ENCODE data around the gene ALDH1B1.

Gene ALDH1B1

GRCh38 chr9:38361473-38361850 is 31.0 kb upstream of the ALDH1B1 start:
- Histone ChIP-seq H3K9ac (ENCODE audit: low read depth in 1 of 2, low read length in 2 of 2) (no peak overlapping the region), H3K4me1 (ENCODE audit: control insufficient read depth in 1 of 2, insufficient read depth in 2 of 2, low read length in 2 of 2) (no peaks in the 10 kb centered on the region), H3K27ac (ENCODE audit: low read depth, low read length) (no peak overlapping the region), H3K27me3 (ENCODE audit: control insufficient read depth in 1 of 2, insufficient read depth in 2 of 2, low read length in 2 of 2) (no peaks in the 10 kb centered on the region), H3K4me3 (ENCODE audit: low read depth in 1 of 2, low read length in 2 of 2) (no peak overlapping the region), H3K9me3 (ENCODE audit: control insufficient read depth in 1 of 2, low read length in 2 of 2) (no peaks in the 10 kb centered on the region), H3K36me3 (ENCODE audit: control insufficient read depth in 1 of 2, insufficient read depth in 2 of 2, low read length in 2 of 2) (no peaks in the 10 kb centered on the region)

GRCh38 chr9:38362852-38363588 is 29.5 kb upstream of the ALDH1B1 start:
- Histone ChIP-seq H3K27ac (ENCODE audit: low read depth, low read length) (no peak overlapping the region), H3K9ac (ENCODE audit: low read depth in 1 of 2, low read length in 2 of 2) (no peak overlapping the region), H3K9me3 (ENCODE audit: control insufficient read depth in 1 of 2, low read length in 2 of 2) (no peaks in the 10 kb centered on the region), H3K4me3 (ENCODE audit: low read depth in 1 of 2, low read length in 2 of 2) (peak overlapping the region in 1 of 2 donors; percentile 14), H3K4me1 (ENCODE audit: control insufficient read depth in 1 of 2, insufficient read depth in 2 of 2, low read length in 2 of 2) (no peaks in the 10 kb centered on the region), H3K36me3 (ENCODE audit: control insufficient read depth in 1 of 2, insufficient read depth in 2 of 2, low read length in 2 of 2) (no peaks in the 10 kb centered on the region), H3K27me3 (ENCODE audit: control insufficient read depth in 1 of 2, insufficient read depth in 2 of 2, low read length in 2 of 2) (no peaks in the 10 kb centered on the region)

- Histone ChIP-seq H3K9me3 (ENCODE audit: control insufficient read depth in 1 of 2, low read length in 2 of 2) (no peaks in the 10 kb centered on the region), H3K27ac (ENCODE audit: low read depth, low read length) (no peak overlapping the region), H3K27me3 (ENCODE audit: control insufficient read depth in 1 of 2, insufficient read depth in 2 of 2, low read length in 2 of 2) (no peaks in the 10 kb centered on the region), H3K4me1 (ENCODE audit: control insufficient read depth in 1 of 2, insufficient read depth in 2 of 2, low read length in 2 of 2) (no peaks in the 10 kb centered on the region), H3K9ac (ENCODE audit: low read depth in 1 of 2, low read length in 2 of 2) (no peak overlapping the region), H3K36me3 (ENCODE audit: control insufficient read depth in 1 of 2, insufficient read depth in 2 of 2, low read length in 2 of 2) (no peaks in the 10 kb centered on the region), H3K4me3 (ENCODE audit: low read depth in 1 of 2, low read length in 2 of 2) (no peak overlapping the region)
These were observed 28.9 kb upstream of the ALDH1B1 start for GRCh38 chr9:38363589-38363925.

- no peaks in the 10 kb centered on the region for H3K36me3 ChIP-seq (ENCODE audit: control insufficient read depth in 1 of 2, insufficient read depth in 2 of 2, low read length in 2 of 2)
- H3K9ac ChIP-seq (ENCODE audit: low read depth in 1 of 2, low read length in 2 of 2) = no peak overlapping the region
- no peak overlapping the region for H3K27ac ChIP-seq (ENCODE audit: low read depth, low read length)
- H3K4me1 ChIP-seq (ENCODE audit: control insufficient read depth in 1 of 2, insufficient read depth in 2 of 2, low read length in 2 of 2) = no peaks in the 10 kb centered on the region
- no peaks in the 10 kb centered on the region for H3K27me3 ChIP-seq (ENCODE audit: control insufficient read depth in 1 of 2, insufficient read depth in 2 of 2, low read length in 2 of 2)
- no peaks in the 10 kb centered on the region for H3K9me3 ChIP-seq (ENCODE audit: control insufficient read depth in 1 of 2, low read length in 2 of 2)
- no peak overlapping the region for H3K4me3 ChIP-seq (ENCODE audit: low read depth in 1 of 2, low read length in 2 of 2)
These were observed 24.6 kb upstream of the ALDH1B1 start for GRCh38 chr9:38367898-38368297.

GRCh38 chr9:38368731-38369130 is 23.8 kb upstream of the ALDH1B1 start:
- H3K9ac ChIP-seq (ENCODE audit: low read depth in 1 of 2, low read length in 2 of 2) = no peak overlapping the region
- H3K4me1 ChIP-seq (ENCODE audit: control insufficient read depth in 1 of 2, insufficient read depth in 2 of 2, low read length in 2 of 2) = no peaks in the 10 kb centered on the region
- H3K27ac ChIP-seq (ENCODE audit: low read depth, low read length) = no peak overlapping the region
- no peaks in the 10 kb centered on the region for H3K27me3 ChIP-seq (ENCODE audit: control insufficient read depth in 1 of 2, insufficient read depth in 2 of 2, low read length in 2 of 2)
- no peak overlapping the region for H3K4me3 ChIP-seq (ENCODE audit: low read depth in 1 of 2, low read length in 2 of 2)
- no peaks in the 10 kb centered on the region for H3K36me3 ChIP-seq (ENCODE audit: control insufficient read depth in 1 of 2, insufficient read depth in 2 of 2, low read length in 2 of 2)
- H3K9me3 ChIP-seq (ENCODE audit: control insufficient read depth in 1 of 2, low read length in 2 of 2) = no peaks in the 10 kb centered on the region

GRCh38 chr9:38370176-38370575 is 22.3 kb upstream of the ALDH1B1 start:
- no peak overlapping the region for H3K4me3 ChIP-seq (ENCODE audit: low read depth in 1 of 2, low read length in 2 of 2)
- no peak overlapping the region for H3K27ac ChIP-seq (ENCODE audit: low read depth, low read length)
- H3K27me3 ChIP-seq (ENCODE audit: control insufficient read depth in 1 of 2, insufficient read depth in 2 of 2, low read length in 2 of 2) = no peaks in the 10 kb centered on the region
- no peaks in the 10 kb centered on the region for H3K9me3 ChIP-seq (ENCODE audit: control insufficient read depth in 1 of 2, low read length in 2 of 2)
- no peaks in the 10 kb centered on the region for H3K4me1 ChIP-seq (ENCODE audit: control insufficient read depth in 1 of 2, insufficient read depth in 2 of 2, low read length in 2 of 2)
- H3K36me3 ChIP-seq (ENCODE audit: control insufficient read depth in 1 of 2, insufficient read depth in 2 of 2, low read length in 2 of 2) = no peaks in the 10 kb centered on the region
- H3K9ac ChIP-seq (ENCODE audit: low read depth in 1 of 2, low read length in 2 of 2) = no peak overlapping the region

- H3K4me1 ChIP-seq (ENCODE audit: control insufficient read depth in 1 of 2, insufficient read depth in 2 of 2, low read length in 2 of 2) = no peaks in the 10 kb centered on the region
- no peak overlapping the region for H3K9ac ChIP-seq (ENCODE audit: low read depth in 1 of 2, low read length in 2 of 2)
- no peak overlapping the region for H3K4me3 ChIP-seq (ENCODE audit: low read depth in 1 of 2, low read length in 2 of 2)
- no peaks in the 10 kb centered on the region for H3K36me3 ChIP-seq (ENCODE audit: control insufficient read depth in 1 of 2, insufficient read depth in 2 of 2, low read length in 2 of 2)
- no peaks in the 10 kb centered on the region for H3K9me3 ChIP-seq (ENCODE audit: control insufficient read depth in 1 of 2, low read length in 2 of 2)
- no peaks in the 10 kb centered on the region for H3K27me3 ChIP-seq (ENCODE audit: control insufficient read depth in 1 of 2, insufficient read depth in 2 of 2, low read length in 2 of 2)
- H3K27ac ChIP-seq (ENCODE audit: low read depth, low read length) = no peak overlapping the region
These were observed 21.0 kb upstream of the ALDH1B1 start for GRCh38 chr9:38371495-38371894.

GRCh38 chr9:38372762-38373619 is 19.5 kb upstream of the ALDH1B1 start:
- no peaks in the 10 kb centered on the region for H3K36me3 ChIP-seq (ENCODE audit: control insufficient read depth in 1 of 2, insufficient read depth in 2 of 2, low read length in 2 of 2)
- H3K4me3 ChIP-seq (ENCODE audit: low read depth in 1 of 2, low read length in 2 of 2) = no peak overlapping the region
- no peaks in the 10 kb centered on the region for H3K4me1 ChIP-seq (ENCODE audit: control insufficient read depth in 1 of 2, insufficient read depth in 2 of 2, low read length in 2 of 2)
- H3K27me3 ChIP-seq (ENCODE audit: control insufficient read depth in 1 of 2, insufficient read depth in 2 of 2, low read length in 2 of 2) = no peaks in the 10 kb centered on the region
- no peaks in the 10 kb centered on the region for H3K9me3 ChIP-seq (ENCODE audit: control insufficient read depth in 1 of 2, low read length in 2 of 2)
- no peak overlapping the region for H3K27ac ChIP-seq (ENCODE audit: low read depth, low read length)
- no peak overlapping the region for H3K9ac ChIP-seq (ENCODE audit: low read depth in 1 of 2, low read length in 2 of 2)

- Histone ChIP-seq H3K9ac (ENCODE audit: low read depth in 1 of 2, low read length in 2 of 2) (no peak overlapping the region), H3K4me3 (ENCODE audit: low read depth in 1 of 2, low read length in 2 of 2) (no peak overlapping the region), H3K27me3 (ENCODE audit: control insufficient read depth in 1 of 2, insufficient read depth in 2 of 2, low read length in 2 of 2) (no peaks in the 10 kb centered on the region), H3K27ac (ENCODE audit: low read depth, low read length) (no peak overlapping the region), H3K4me1 (ENCODE audit: control insufficient read depth in 1 of 2, insufficient read depth in 2 of 2, low read length in 2 of 2) (no peaks in the 10 kb centered on the region), H3K9me3 (ENCODE audit: control insufficient read depth in 1 of 2, low read length in 2 of 2) (no peaks in the 10 kb centered on the region), H3K36me3 (ENCODE audit: control insufficient read depth in 1 of 2, insufficient read depth in 2 of 2, low read length in 2 of 2) (no peaks in the 10 kb centered on the region)
These were observed 18.8 kb upstream of the ALDH1B1 start for GRCh38 chr9:38373679-38374078.

GRCh38 chr9:38374847-38375571 is 17.5 kb upstream of the ALDH1B1 start:
- Histone ChIP-seq H3K9ac (ENCODE audit: low read depth in 1 of 2, low read length in 2 of 2) (no peak overlapping the region), H3K4me3 (ENCODE audit: low read depth in 1 of 2, low read length in 2 of 2) (no peak overlapping the region), H3K27ac (ENCODE audit: low read depth, low read length) (no peak overlapping the region), H3K9me3 (ENCODE audit: control insufficient read depth in 1 of 2, low read length in 2 of 2) (no peaks in the 10 kb centered on the region), H3K27me3 (ENCODE audit: control insufficient read depth in 1 of 2, insufficient read depth in 2 of 2, low read length in 2 of 2) (no peaks in the 10 kb centered on the region), H3K4me1 (ENCODE audit: control insufficient read depth in 1 of 2, insufficient read depth in 2 of 2, low read length in 2 of 2) (no peaks in the 10 kb centered on the region), H3K36me3 (ENCODE audit: control insufficient read depth in 1 of 2, insufficient read depth in 2 of 2, low read length in 2 of 2) (no peaks in the 10 kb centered on the region)

Measured in duodenal mucosa (tissue), 2 donors.